Tibial nerve (tissue), 3 donors: ENCODE measurements around the gene BMP7.

Experiments
- CTCF ChIP-seq, 5 experiments: fragments of 200-600 bp in 3 of 5; fragments of 450-650 bp in 2 of 5; sonication (generic) in 3 of 5; IDR thresholded peaks; one replicate each; pipeline ENCODE4 v1.5.1; 2016 to 2019; ENCODE audit warnings: antibody characterized with exemption in 5 of 5, mild to moderate bottlenecking in 3 of 5, moderate library complexity in 2 of 5
- POLR2A ChIP-seq, 2 donors: fragments of 450-650 bp; IDR thresholded peaks; one replicate each; pipeline ENCODE4 v1.6.1; 2017; ENCODE audit warnings: antibody characterized with exemption in 2 of 2, mild to moderate bottlenecking in 2 of 2, moderate library complexity in 2 of 2

- TF ChIP-seq POLR2A (IDR thresholded peaks at IDR 0.05) (no peak), CTCF (IDR thresholded peaks at IDR 0.05) (no peak)
These were observed 24.0 kb downstream of the BMP7 start for GRCh38 chr20:57242414-57242813.
